ENCODE data around the gene TYK2. TPM values are rescaled to one million over a fixed set of nuclear protein-coding genes. Genes with fewer than 3 reads are reported as not detected.

Gene TYK2
- total and polyA plus RNA-seq, 2 of the 4 experiments (the other 2 are of a cell fraction) = 40.9 to 97.9 TPM

- TF ChIP-seq ELK1 (IDR thresholded peaks at IDR 0.05; ENCODE audit: borderline replicate concordance, low read depth, low read length) (no peak), MXI1 (IDR thresholded peaks at IDR 0.05; ENCODE audit: borderline replicate concordance, low read depth, low read length) (no peak), RCOR1 (IDR thresholded peaks at IDR 0.05; ENCODE audit: insufficient replicate concordance, low read length) (no peak), CHD1 (IDR thresholded peaks at IDR 0.05; ENCODE audit: low read depth, low read length) (no peak)
These were observed 63.9 kb downstream of the TYK2 start (continued) for GRCh38 chr19:10316229-10317044.

Data from IMR-90 (cell line).